ENCODE results near the gene ZBTB1. TPM values are rescaled to one million over a fixed set of nuclear protein-coding genes. Genes with fewer than 3 reads are reported as not detected.

Gene ZBTB1
- total RNA-seq, 4 donors from 2014 or later, result 16.1 to 126 (median 82.4) TPM

DNA sequence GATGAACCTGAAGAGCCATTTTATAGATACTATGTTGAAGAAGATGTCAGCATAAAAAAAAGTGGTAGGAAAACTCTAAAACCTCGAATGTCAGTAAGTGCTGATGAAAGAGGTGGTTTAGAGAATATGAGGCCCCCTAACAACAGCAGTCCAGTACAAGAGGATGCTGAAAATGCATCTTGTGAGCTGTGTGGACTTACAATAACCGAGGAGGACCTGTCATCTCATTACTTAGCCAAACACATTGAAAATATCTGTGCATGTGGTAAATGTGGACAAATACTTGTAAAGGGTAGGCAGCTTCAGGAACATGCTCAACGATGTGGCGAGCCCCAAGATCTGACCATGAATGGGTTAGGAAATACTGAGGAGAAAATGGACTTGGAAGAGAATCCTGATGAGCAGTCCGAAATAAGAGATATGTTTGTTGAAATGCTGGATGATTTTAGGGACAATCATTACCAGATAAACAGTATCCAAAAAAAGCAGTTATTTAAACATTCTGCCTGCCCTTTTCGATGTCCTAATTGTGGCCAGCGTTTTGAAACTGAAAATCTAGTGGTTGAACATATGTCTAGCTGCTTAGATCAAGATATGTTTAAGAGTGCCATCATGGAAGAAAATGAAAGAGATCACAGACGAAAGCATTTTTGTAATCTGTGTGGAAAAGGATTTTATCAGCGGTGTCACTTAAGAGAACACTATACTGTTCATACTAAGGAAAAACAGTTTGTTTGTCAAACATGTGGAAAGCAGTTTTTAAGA lies 18.2 kb downstream of the ZBTB1 start:
- intact Hi-C loops (cut with DNase I; ENCODE audit: low total_unique reads), result no loop called here
- Histone ChIP-seq H3K36me3 (no peaks in the 10 kb centered on the region), H3K4me1 (no peaks in the 10 kb centered on the region), H3K27ac (no peak overlapping the region), H3K9me3 (no peaks in the 10 kb centered on the region), H3K4me3 (no peak overlapping the region), H3K27me3 (no peaks in the 10 kb centered on the region)
- TF ChIP-seq POLR2A (IDR thresholded peaks at IDR 0.05), result no peak
- TF ChIP-seq, protein P1, sequence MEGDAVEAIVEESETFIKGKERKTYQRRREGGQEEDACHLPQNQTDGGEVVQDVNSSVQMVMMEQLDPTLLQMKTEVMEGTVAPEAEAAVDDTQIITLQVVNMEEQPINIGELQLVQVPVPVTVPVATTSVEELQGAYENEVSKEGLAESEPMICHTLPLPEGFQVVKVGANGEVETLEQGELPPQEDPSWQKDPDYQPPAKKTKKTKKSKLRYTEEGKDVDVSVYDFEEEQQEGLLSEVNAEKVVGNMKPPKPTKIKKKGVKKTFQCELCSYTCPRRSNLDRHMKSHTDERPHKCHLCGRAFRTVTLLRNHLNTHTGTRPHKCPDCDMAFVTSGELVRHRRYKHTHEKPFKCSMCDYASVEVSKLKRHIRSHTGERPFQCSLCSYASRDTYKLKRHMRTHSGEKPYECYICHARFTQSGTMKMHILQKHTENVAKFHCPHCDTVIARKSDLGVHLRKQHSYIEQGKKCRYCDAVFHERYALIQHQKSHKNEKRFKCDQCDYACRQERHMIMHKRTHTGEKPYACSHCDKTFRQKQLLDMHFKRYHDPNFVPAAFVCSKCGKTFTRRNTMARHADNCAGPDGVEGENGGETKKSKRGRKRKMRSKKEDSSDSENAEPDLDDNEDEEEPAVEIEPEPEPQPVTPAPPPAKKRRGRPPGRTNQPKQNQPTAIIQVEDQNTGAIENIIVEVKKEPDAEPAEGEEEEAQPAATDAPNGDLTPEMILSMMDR (IDR thresholded peaks at IDR 0.05), result no peak
- no peak for DNase-seq

DNA sequence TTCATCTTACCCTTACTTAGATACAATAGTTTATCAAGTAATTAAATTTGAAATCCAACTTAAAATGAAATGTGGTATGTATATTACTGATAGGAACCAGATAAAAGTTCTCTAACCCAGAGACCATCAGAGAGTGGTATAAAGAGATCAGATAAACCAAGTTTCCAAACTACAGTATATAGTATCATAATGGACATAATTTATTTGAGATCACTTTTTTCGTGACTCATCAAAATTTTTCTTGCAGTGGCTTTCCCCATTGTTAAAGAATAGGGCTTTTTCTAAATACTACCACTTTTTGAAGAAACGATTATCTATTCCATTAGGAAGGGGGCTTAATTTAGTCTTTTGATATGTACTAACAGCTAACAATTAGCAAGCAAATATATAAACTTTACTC lies 20.8 kb downstream of the ZBTB1 start:
- H3K36me3 ChIP-seq, result no peaks in the 10 kb centered on the region
- DNase-seq, result no peak
- H3K4me1 ChIP-seq, result no peaks in the 10 kb centered on the region
- intact Hi-C loops (cut with DNase I; ENCODE audit: low total_unique reads), result no loop called here
- no peak overlapping the region for H3K27ac ChIP-seq
- no peaks in the 10 kb centered on the region for H3K27me3 ChIP-seq
- no peak for TF ChIP-seq POLR2A (IDR thresholded peaks at IDR 0.05)
- TF ChIP-seq, protein P1 (IDR thresholded peaks at IDR 0.05), result no peak
- H3K4me3 ChIP-seq, result no peak overlapping the region
- H3K9me3 ChIP-seq, result no peaks in the 10 kb centered on the region

DNA sequence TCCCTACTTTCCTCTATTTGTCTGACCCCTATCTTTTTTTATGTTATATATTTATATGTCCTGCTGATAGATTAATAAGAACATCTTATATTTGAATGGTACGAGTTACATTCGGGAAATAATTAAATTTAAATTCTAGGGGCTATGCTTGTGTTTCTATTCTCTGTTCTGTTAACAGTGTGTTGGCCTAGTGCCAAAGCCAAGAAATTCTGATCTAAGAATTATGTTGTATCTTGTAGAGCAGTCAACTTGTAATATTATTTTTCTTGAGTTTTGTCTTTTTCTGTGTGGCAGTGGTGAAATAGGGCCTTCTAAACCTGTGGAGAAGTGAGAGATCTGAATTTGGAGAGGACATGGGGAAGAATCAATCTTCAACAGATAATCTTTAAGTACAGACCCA lies 27.0 kb downstream of the ZBTB1 start:
- Histone ChIP-seq H3K9me3 (no peaks in the 10 kb centered on the region), H3K4me1 (no peaks in the 10 kb centered on the region), H3K36me3 (no peaks in the 10 kb centered on the region), H3K4me3 (no peak overlapping the region), H3K27ac (no peak overlapping the region), H3K27me3 (no peaks in the 10 kb centered on the region)
- TF ChIP-seq POLR2A (IDR thresholded peaks at IDR 0.05), result no peak
- TF ChIP-seq, protein P1 (IDR thresholded peaks at IDR 0.05), result no peak
- intact Hi-C loops (cut with DNase I; ENCODE audit: low total_unique reads), result no loop called here
- DNase-seq, result no peak

DNA sequence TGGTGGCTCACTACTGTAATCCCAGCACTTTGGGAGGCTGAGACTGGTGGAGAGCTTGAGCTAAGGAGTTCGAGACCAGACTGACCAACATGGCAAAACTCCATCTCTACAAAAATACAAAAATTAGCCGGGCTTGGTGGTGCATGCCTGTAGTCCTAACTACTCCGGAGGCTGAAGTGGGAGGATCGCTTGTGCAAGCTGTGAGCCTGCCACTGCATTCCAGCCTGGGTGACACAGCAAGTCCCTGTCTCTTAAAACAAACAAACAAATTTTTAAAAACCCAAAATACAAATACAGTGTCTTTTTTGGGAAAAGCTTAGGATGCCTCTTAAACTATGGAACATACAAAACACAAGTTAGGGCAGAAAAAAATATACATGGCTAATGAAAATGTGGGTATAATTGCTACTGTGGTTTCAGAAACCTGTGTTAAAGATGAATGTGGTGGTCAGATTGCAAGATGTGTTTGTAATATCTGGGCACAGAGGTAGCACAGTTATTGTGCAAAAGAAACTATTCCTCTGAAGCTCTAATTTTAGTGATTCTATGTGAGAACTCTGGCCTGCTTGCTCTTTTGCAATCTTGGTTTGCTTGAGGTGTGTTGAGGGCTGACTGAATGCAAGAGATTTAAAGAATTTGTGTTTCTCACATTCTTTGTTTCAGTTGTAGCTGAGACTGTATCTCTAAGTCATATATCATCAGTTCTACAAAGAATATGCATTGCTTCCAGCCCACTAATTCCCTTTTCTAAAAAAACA lies 32.1 kb downstream of the ZBTB1 start:
- no peak overlapping the region for H3K27ac ChIP-seq
- no peaks in the 10 kb centered on the region for H3K36me3 ChIP-seq
- TF ChIP-seq, protein P1 (IDR thresholded peaks at IDR 0.05), result no peak
- no peak for TF ChIP-seq POLR2A (IDR thresholded peaks at IDR 0.05)
- H3K4me3 ChIP-seq, result no peak overlapping the region
- no peaks in the 10 kb centered on the region for H3K9me3 ChIP-seq
- intact Hi-C loops (cut with DNase I; ENCODE audit: low total_unique reads), result no loop called here
- H3K4me1 ChIP-seq, result no peaks in the 10 kb centered on the region
- DNase-seq, result no peak
- H3K27me3 ChIP-seq, result no peaks in the 10 kb centered on the region
